ENCODE measurements around the gene SELENOO.
A peak's percentile ranks its signal among the peaks of the same experiment; 100 is the strongest.

Gene SELENOO

GRCh38 chr22:50185375-50186087 lies 15.3 kb upstream of the SELENOO start, which contains the start of gene TRABD:
Gene TRABD (plus strand): TSS chr22:50185913. CDS start chr22:50193061, 7,148 bp downstream.
- ATAC-seq (peak; percentile 82), DNase-seq (peak; percentile 93)

- DNase-seq (no peak), ATAC-seq (no peak)
Observed at GRCh38 chr22:50186181-50186714, 14.6 kb upstream of the SELENOO start.

- DNase-seq (no peak), ATAC-seq (no peak)
Observed at GRCh38 chr22:50186761-50187523, 13.9 kb upstream of the SELENOO start.

GRCh38 chr22:50188356-50188755 lies 12.5 kb upstream of the SELENOO start:
- no peak for DNase-seq
- ATAC-seq, result no peak

- DNase-seq, result no peak
- ATAC-seq, result no peak
Observed at GRCh38 chr22:50189184-50189848, 11.5 kb upstream of the SELENOO start.

GRCh38 chr22:50189849-50190181 lies 11.0 kb upstream of the SELENOO start:
- ATAC-seq (no peak), DNase-seq (no peak)

GRCh38 chr22:50190182-50190940 lies 10.4 kb upstream of the SELENOO start:
- ATAC-seq (peak; percentile 46), DNase-seq (peak; percentile 83)

- DNase-seq (peak; percentile 76), ATAC-seq (peak; percentile 66)
Observed at GRCh38 chr22:50190941-50191741, 9.7 kb upstream of the SELENOO start.

- ATAC-seq (no peak), DNase-seq (peak; percentile 49)
Observed at GRCh38 chr22:50192436-50193204, 8.2 kb upstream of the SELENOO start.

GRCh38 chr22:50193621-50194020 lies 7.2 kb upstream of the SELENOO start:
- no peak for DNase-seq
- no peak for ATAC-seq

GRCh38 chr22:50194037-50194805 lies 6.6 kb upstream of the SELENOO start:
- ATAC-seq (no peak), DNase-seq (no peak)

GRCh38 chr22:50196256-50196655 lies 4.6 kb upstream of the SELENOO start:
- DNase-seq (no peak), ATAC-seq (no peak)

GRCh38 chr22:50197000-50197800 lies 3.6 kb upstream of the SELENOO start:
- DNase-seq (no peak), ATAC-seq (no peak)

- DNase-seq (no peak), ATAC-seq (no peak)
Observed at GRCh38 chr22:50197856-50198623, 2.8 kb upstream of the SELENOO start.

- DNase-seq (no peak), ATAC-seq (no peak)
Observed at GRCh38 chr22:50198624-50199017, 2.2 kb upstream of the SELENOO start.

GRCh38 chr22:50199251-50199721 lies 1.5 kb upstream of the SELENOO start:
- ATAC-seq (no peak), DNase-seq (no peak)

GRCh38 chr22:50199829-50200460 lies 866 bp upstream of the SELENOO start:
- ATAC-seq (peak; percentile 3), DNase-seq (no peak)
